Mesenchymal stem cell (in vitro differentiated cells and primary cell): Measurements from ENCODE around the gene CTNNA3.

Source experiments
- DNase-seq: peaks from one replicate; pipeline ENCODE4 v3.0.0-alpha.2; 2013
- H2AFZ ChIP-seq: one replicate; pipeline ENCODE4 v1.6.1; 2013; ENCODE audit warnings: low read depth, mild to moderate bottlenecking, control low read depth, inconsistent platforms, low read length, moderate library complexity
- H2AK5ac ChIP-seq: 2 replicates; pipeline ENCODE4 v1.6.1; 2013; ENCODE audit warnings: low read length, moderate library complexity, mild to moderate bottlenecking, inconsistent platforms; ENCODE audit not compliant: severe bottlenecking
- H2BK120ac ChIP-seq: one replicate; pipeline ENCODE4 v1.6.1; 2013; ENCODE audit warnings: low read depth, mild to moderate bottlenecking, inconsistent platforms, low read length, moderate library complexity
- H2BK12ac ChIP-seq, 2 experiments: one replicate each; pipeline ENCODE4 v1.6.1; 2013; ENCODE audit warnings: inconsistent platforms in 2 of 2, low read length in 2 of 2, mild to moderate bottlenecking in 2 of 2, moderate library complexity in 2 of 2, control low read depth in 1 of 2
- H2BK15ac ChIP-seq: one replicate; pipeline ENCODE4 v1.6.1; 2013; ENCODE audit warnings: mild to moderate bottlenecking, low read depth, inconsistent platforms; ENCODE audit not compliant: poor library complexity, severe bottlenecking
- H2BK5ac ChIP-seq: 2 replicates; pipeline ENCODE4 v1.6.1; 2013; ENCODE audit warnings: low read depth, mild to moderate bottlenecking, low read length, control low read depth, inconsistent platforms; ENCODE audit not compliant: poor library complexity, severe bottlenecking
- H3K14ac ChIP-seq, 2 experiments: one replicate each; pipeline ENCODE4 v1.6.1; 2013; ENCODE audit warnings: inconsistent platforms in 2 of 2, low read length in 2 of 2, control low read depth in 1 of 2, mild to moderate bottlenecking in 1 of 2, moderate library complexity in 1 of 2
- H3K18ac ChIP-seq, 2 experiments: one replicate each; pipeline ENCODE4 v1.6.1; 2013; ENCODE audit warnings: inconsistent platforms in 2 of 2, low read length in 2 of 2, control low read depth in 1 of 2, low read depth in 1 of 2, mild to moderate bottlenecking in 1 of 2
- H3K23ac ChIP-seq, 2 experiments: one replicate each; pipeline ENCODE4 v1.6.1; 2013; ENCODE audit warnings: inconsistent platforms in 2 of 2, low read length in 2 of 2, mild to moderate bottlenecking in 2 of 2, moderate library complexity in 2 of 2, control low read depth in 1 of 2
- H3K27ac ChIP-seq: 2 replicates; pipeline ENCODE4 v1.5.1; 2013; ENCODE audit warnings: mild to moderate bottlenecking, moderate library complexity, low read length, control low read depth, inconsistent platforms; ENCODE audit not compliant: poor library complexity, severe bottlenecking
- H3K27me3 ChIP-seq, 2 experiments: 2 replicates each; pipeline versions ENCODE4 v1.6.1 to v1.7.0; 2013; ENCODE audit warnings: low read length in 2 of 2, mild to moderate bottlenecking in 2 of 2, moderate library complexity in 2 of 2, control low read depth in 1 of 2, inconsistent platforms in 1 of 2; ENCODE audit not compliant: control insufficient read depth in 1 of 2, insufficient read depth in 1 of 2
- H3K36me3 ChIP-seq, 2 experiments: 2 replicates each; pipeline versions ENCODE4 v1.6.1 to v1.7.0; 2013; ENCODE audit warnings: low read length in 2 of 2, control low read depth in 1 of 2, inconsistent platforms in 1 of 2, low read depth in 1 of 2, mild to moderate bottlenecking in 1 of 2; ENCODE audit not compliant: insufficient read depth in 2 of 2, control insufficient read depth in 1 of 2
- H3K4ac ChIP-seq, 2 experiments: one replicate each; pipeline ENCODE4 v1.6.1; 2013; ENCODE audit warnings: inconsistent platforms in 2 of 2, low read length in 2 of 2, mild to moderate bottlenecking in 2 of 2, moderate library complexity in 2 of 2, control low read depth in 1 of 2, low read depth in 1 of 2
- H3K4me1 ChIP-seq: 2 replicates; pipeline ENCODE4 v1.6.1; 2013; ENCODE audit warnings: low read depth, low read length, control low read depth; ENCODE audit not compliant: control insufficient read depth, insufficient read depth
- H3K4me2 ChIP-seq: 2 replicates; pipeline ENCODE4 v1.6.1; 2013; ENCODE audit warnings: low read length, mild to moderate bottlenecking, inconsistent platforms; ENCODE audit not compliant: poor library complexity, severe bottlenecking
- H3K4me3 ChIP-seq, 2 experiments: 2 replicates each; pipeline versions ENCODE4 v1.5.1 to v1.7.0; 2013; ENCODE audit warnings: low read length in 2 of 2, mild to moderate bottlenecking in 2 of 2, control low read depth in 1 of 2, low read depth in 1 of 2; ENCODE audit not compliant: insufficient read depth in 1 of 2
- H3K79me1 ChIP-seq: replicated peaks from 2 replicates; pipeline ENCODE4 v1.6.1; 2013; ENCODE audit warnings: mild to moderate bottlenecking, control low read depth, low read length, inconsistent platforms; ENCODE audit not compliant: poor library complexity, severe bottlenecking
- H3K9ac ChIP-seq: 2 replicates; pipeline ENCODE4 v1.7.0; 2013; ENCODE audit warnings: mild to moderate bottlenecking, low read length, moderate library complexity
- H3K9me3 ChIP-seq: 2 replicates; pipeline ENCODE4 v1.7.0; 2013; ENCODE audit warnings: mild to moderate bottlenecking, low read length; ENCODE audit not compliant: control insufficient read depth
- H4K8ac ChIP-seq: one replicate; pipeline ENCODE4 v1.6.1; 2013; ENCODE audit warnings: inconsistent platforms, mild to moderate bottlenecking, low read length, moderate library complexity
- H4K91ac ChIP-seq: one replicate; pipeline ENCODE4 v1.6.1; 2013; ENCODE audit warnings: mild to moderate bottlenecking, low read length, inconsistent platforms
- WGBS: methylation state at CpG from one replicate; pipeline ENCODE4 v1.1.7; 2013; ENCODE audit warnings: mixed read lengths; 5-methylcytosine and 5-hydroxymethylcytosine counted together

Gene CTNNA3

DNA sequence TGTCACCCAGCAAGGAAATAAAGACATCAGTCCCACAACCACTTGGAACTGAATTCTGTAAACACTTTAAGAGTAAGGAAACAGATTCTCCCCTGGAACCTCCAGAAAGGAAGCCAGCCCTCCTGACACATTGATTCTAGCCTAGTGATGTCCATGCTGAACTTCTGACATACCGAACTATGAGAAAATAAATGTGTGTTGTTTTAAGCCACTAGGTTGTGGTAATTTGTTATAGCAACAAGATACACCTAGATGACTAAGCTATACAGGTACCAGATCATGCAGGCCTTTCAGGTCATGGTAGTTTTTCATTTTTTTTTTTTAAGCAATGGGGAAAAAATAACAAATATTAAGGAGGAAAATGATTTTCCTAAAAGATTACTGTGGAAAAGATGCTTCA lies 807.8 kb downstream of the CTNNA3 start:
- no peaks in the 10 kb centered on the region for H3K36me3 ChIP-seq
- no peaks in the 10 kb centered on the region for H3K79me1 ChIP-seq
- H4K91ac ChIP-seq = no peak overlapping the region
- WGBS = 83% methylated on average over 1 of the region's 1 CpG
- no peak overlapping the region for H4K8ac ChIP-seq
- H3K14ac ChIP-seq = no peak overlapping the region
- no peak overlapping the region for H3K4me2 ChIP-seq
- no peak for DNase-seq
- H3K27ac ChIP-seq = no peak overlapping the region
- H3K18ac ChIP-seq = no peak overlapping the region
- H2BK120ac ChIP-seq = no peak overlapping the region
- H3K9me3 ChIP-seq = no peaks in the 10 kb centered on the region
- no peak overlapping the region for H2BK15ac ChIP-seq
- no peaks in the 10 kb centered on the region for H3K4me1 ChIP-seq
- H2AFZ ChIP-seq = no peak overlapping the region
- H2BK5ac ChIP-seq = no peak overlapping the region
- no peak overlapping the region for H3K4ac ChIP-seq
- no peak overlapping the region for H2AK5ac ChIP-seq
- no peak overlapping the region for H3K23ac ChIP-seq
- H3K27me3 ChIP-seq = no peaks in the 10 kb centered on the region
- H3K4me3 ChIP-seq = no peak overlapping the region
- H3K9ac ChIP-seq = no peak overlapping the region
- H2BK12ac ChIP-seq = no peak overlapping the region

DNA sequence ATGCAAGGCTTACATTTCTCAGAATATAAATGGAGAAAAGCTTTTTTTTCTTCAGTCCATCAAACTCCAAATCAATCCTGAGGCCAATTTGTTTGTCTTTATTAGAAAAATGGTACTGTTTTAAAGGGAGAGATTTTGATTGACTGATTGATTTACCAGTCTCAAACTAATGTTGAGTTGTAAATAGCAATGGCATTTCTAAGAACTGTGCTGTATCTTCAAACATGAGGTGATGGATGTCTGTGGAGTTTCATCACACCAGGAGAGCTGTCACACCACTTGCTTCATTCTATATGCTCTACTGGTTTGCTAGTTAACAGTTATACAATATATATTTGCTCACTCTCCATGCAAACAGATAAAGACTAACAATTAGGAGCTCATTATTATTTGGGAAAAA lies 809.1 kb downstream of the CTNNA3 start:
- H2BK5ac ChIP-seq = no peak overlapping the region
- DNase-seq = no peak
- H3K79me1 ChIP-seq = no peaks in the 10 kb centered on the region
- H3K4me3 ChIP-seq = no peak overlapping the region
- no peak overlapping the region for H4K91ac ChIP-seq
- no peak overlapping the region for H4K8ac ChIP-seq
- H3K23ac ChIP-seq = no peak overlapping the region
- no peak overlapping the region for H2BK120ac ChIP-seq
- H2BK15ac ChIP-seq = no peak overlapping the region
- no peak overlapping the region for H2AFZ ChIP-seq
- H3K27me3 ChIP-seq = no peaks in the 10 kb centered on the region
- no peak overlapping the region for H3K4ac ChIP-seq
- no peak overlapping the region for H3K9ac ChIP-seq
- no peak overlapping the region for H3K4me2 ChIP-seq
- H3K4me1 ChIP-seq = no peaks in the 10 kb centered on the region
- H2BK12ac ChIP-seq = no peak overlapping the region
- no peak overlapping the region for H3K27ac ChIP-seq
- H3K36me3 ChIP-seq = no peaks in the 10 kb centered on the region
- H3K14ac ChIP-seq = no peak overlapping the region
- H3K9me3 ChIP-seq = no peaks in the 10 kb centered on the region
- no peak overlapping the region for H3K18ac ChIP-seq
- H2AK5ac ChIP-seq = no peak overlapping the region

DNA sequence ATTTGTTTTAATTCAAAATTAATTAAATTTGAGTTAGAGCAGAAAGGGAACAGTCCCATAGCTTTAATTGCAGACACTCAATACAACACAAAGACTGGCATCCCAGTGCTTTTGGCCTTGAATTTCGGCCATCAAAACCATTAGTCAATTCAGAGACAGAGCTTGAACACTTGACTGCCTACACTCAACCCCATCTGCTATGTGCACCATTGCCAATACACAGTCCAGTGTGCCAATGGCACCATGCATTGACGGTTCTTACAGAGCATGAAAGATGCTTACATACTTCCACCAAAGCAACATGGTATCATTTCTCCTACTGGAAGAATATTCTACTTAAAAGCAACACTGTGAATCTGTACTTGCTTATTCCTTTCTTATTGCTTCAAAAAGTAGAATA lies 813.7 kb downstream of the CTNNA3 start:
- no peaks in the 10 kb centered on the region for H3K27me3 ChIP-seq
- H2BK120ac ChIP-seq = no peak overlapping the region
- DNase-seq = no peak
- H2AK5ac ChIP-seq = no peak overlapping the region
- H3K23ac ChIP-seq = no peak overlapping the region
- H2BK15ac ChIP-seq = no peak overlapping the region
- no peak overlapping the region for H3K14ac ChIP-seq
- no peak overlapping the region for H3K4me3 ChIP-seq
- H3K79me1 ChIP-seq = no peaks in the 10 kb centered on the region
- H3K27ac ChIP-seq = no peak overlapping the region
- no peaks in the 10 kb centered on the region for H3K4me1 ChIP-seq
- no peak overlapping the region for H3K9ac ChIP-seq
- no peak overlapping the region for H2BK12ac ChIP-seq
- 71% methylated on average over 2 of the region's 2 CpGs for WGBS
- H4K91ac ChIP-seq = no peak overlapping the region
- no peak overlapping the region for H2AFZ ChIP-seq
- no peaks in the 10 kb centered on the region for H3K9me3 ChIP-seq
- no peak overlapping the region for H2BK5ac ChIP-seq
- no peaks in the 10 kb centered on the region for H3K36me3 ChIP-seq
- no peak overlapping the region for H3K4ac ChIP-seq
- no peak overlapping the region for H4K8ac ChIP-seq
- no peak overlapping the region for H3K4me2 ChIP-seq
- H3K18ac ChIP-seq = no peak overlapping the region

DNA sequence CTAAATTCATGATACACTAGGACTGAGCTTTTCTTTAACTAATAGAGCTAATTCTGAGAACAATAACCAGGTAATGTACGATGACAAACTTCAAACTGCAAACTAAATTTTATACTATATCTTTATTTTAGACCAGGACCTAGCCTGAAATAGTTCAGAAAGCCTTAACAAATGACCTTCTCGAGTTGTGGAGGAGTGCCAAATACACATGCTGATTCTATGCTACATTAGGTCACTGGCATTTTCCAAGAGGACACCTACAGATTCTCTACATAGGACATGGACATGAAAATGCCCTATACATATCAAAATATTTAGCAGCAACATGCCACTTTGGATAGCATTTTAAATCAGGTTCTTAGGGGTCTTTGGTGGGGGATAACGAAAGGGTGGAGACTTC lies 814.2 kb downstream of the CTNNA3 start:
- 67% methylated on average over 2 of the region's 3 CpGs for WGBS
- Histone ChIP-seq H3K23ac (no peak overlapping the region), H2BK12ac (no peak overlapping the region), H2BK120ac (no peak overlapping the region), H3K9ac (no peak overlapping the region), H3K79me1 (no peaks in the 10 kb centered on the region), H3K27ac (no peak overlapping the region), H3K4me1 (no peaks in the 10 kb centered on the region), H3K36me3 (no peaks in the 10 kb centered on the region), H2AFZ (no peak overlapping the region), H2BK15ac (no peak overlapping the region), H4K91ac (no peak overlapping the region), H3K9me3 (no peaks in the 10 kb centered on the region), H3K4me3 (no peak overlapping the region), H2AK5ac (no peak overlapping the region), H3K14ac (no peak overlapping the region), H2BK5ac (no peak overlapping the region), H3K4ac (no peak overlapping the region), H3K4me2 (no peak overlapping the region), H4K8ac (no peak overlapping the region), H3K27me3 (no peaks in the 10 kb centered on the region), H3K18ac (no peak overlapping the region)
- no peak for DNase-seq
